Esophagus squamous epithelium (tissue), 5 donors: Measurements from ENCODE around the gene MCU. TPM values are rescaled to one million over a fixed set of nuclear protein-coding genes. Genes with fewer than 3 reads are reported as not detected.

Experiments
- DNase-seq: peaks from one replicate; lab custom pipeline; 2025; lab: John Stamatoyannopoulos, UW
- H3K27ac ChIP-seq, 4 donors: fragments of 200-600 bp; sonication (generic); one replicate each; pipeline ENCODE4 v1.5.1; 2016 to 2019; ENCODE audit warnings: mild to moderate bottlenecking in 1 of 4
- H3K27me3 ChIP-seq, 4 donors: fragments of 200-600 bp; sonication (generic); 1 replicate in 3 of 4; 2 replicates in 1 of 4; pipeline versions ENCODE4 v1.5.1 to v1.6.0; 2017 to 2021; ENCODE audit warnings: antibody characterized with exemption in 1 of 4
- H3K36me3 ChIP-seq, 3 donors: fragments of 200-600 bp; sonication (generic); one replicate each; pipeline ENCODE4 v1.5.1; 2016 to 2019
- H3K4me1 ChIP-seq, 3 donors: fragments of 200-600 bp; sonication (generic); one replicate each; pipeline ENCODE4 v1.5.1; 2017 to 2019
- H3K4me3 ChIP-seq, 4 donors: fragments of 200-600 bp; sonication (generic); 1 replicate in 3 of 4; 2 replicates in 1 of 4; pipeline ENCODE4 v1.5.1; 2016 to 2019; ENCODE audit warnings: mild to moderate bottlenecking in 2 of 4, moderate library complexity in 1 of 4
- H3K9me3 ChIP-seq, 3 donors: fragments of 200-600 bp; sonication (generic); one replicate each; pipeline ENCODE4 v1.5.1; 2016 to 2019
- POLR2A ChIP-seq, 4 donors: fragments of 450-650 bp; IDR thresholded peaks; one replicate each; pipeline ENCODE4 v1.6.1; 2017; ENCODE audit warnings: antibody characterized with exemption in 4 of 4, mild to moderate bottlenecking in 4 of 4, moderate library complexity in 3 of 4
- WGBS, 2 donors: methylation state at CpG; one replicate each; pipeline ENCODE4 v1.1.5; 2018; 5-methylcytosine and 5-hydroxymethylcytosine counted together
- intact Hi-C: fragments of 100-400 bp; cut with DNase I; formaldehyde crosslinking; loops from one replicate; pipeline ENCODE4 v1.15.0; 2022
- total RNA-seq, 4 donors: library from RNA; depleted of rRNA; stranded (reverse); fragments of >200 nt; gene quantifications; one replicate each; pipeline ENCODE4 v1.1.0, GENCODE V29; 2016
- TF ChIP-seq, protein P1 (sequence below), 6 experiments: fragments of 450-650 bp in 4 of 6; fragments of 200-600 bp in 2 of 6; sonication (generic) in 2 of 6; IDR thresholded peaks; one replicate each; pipeline ENCODE4 v1.5.1; 2016 to 2019; ENCODE audit warnings: antibody characterized with exemption in 6 of 6, mild to moderate bottlenecking in 4 of 6, moderate library complexity in 4 of 6
- donor health status: DM: yes; HTN: yes; CAD: no.

MCU gene
- total RNA-seq, 4 donors from 2014 or later: 19.9 to 30.0 (median 23.4) TPM

- WGBS, 2 donors: 48 to 50% methylated on average over 1 of the region's 1 CpG
- Histone ChIP-seq H3K27ac (no peak overlapping the region), H3K4me1 (peaks cover 0 to 18% (median 7%) of the 10 kb centered on the region in 3 donors), H3K36me3 (no peaks in the 10 kb centered on the region), H3K4me3 (no peak overlapping the region), H3K27me3 (no peaks in the 10 kb centered on the region), H3K9me3 (no peaks in the 10 kb centered on the region)
- no peak for TF ChIP-seq POLR2A (IDR thresholded peaks at IDR 0.05)
- TF ChIP-seq, protein P1, sequence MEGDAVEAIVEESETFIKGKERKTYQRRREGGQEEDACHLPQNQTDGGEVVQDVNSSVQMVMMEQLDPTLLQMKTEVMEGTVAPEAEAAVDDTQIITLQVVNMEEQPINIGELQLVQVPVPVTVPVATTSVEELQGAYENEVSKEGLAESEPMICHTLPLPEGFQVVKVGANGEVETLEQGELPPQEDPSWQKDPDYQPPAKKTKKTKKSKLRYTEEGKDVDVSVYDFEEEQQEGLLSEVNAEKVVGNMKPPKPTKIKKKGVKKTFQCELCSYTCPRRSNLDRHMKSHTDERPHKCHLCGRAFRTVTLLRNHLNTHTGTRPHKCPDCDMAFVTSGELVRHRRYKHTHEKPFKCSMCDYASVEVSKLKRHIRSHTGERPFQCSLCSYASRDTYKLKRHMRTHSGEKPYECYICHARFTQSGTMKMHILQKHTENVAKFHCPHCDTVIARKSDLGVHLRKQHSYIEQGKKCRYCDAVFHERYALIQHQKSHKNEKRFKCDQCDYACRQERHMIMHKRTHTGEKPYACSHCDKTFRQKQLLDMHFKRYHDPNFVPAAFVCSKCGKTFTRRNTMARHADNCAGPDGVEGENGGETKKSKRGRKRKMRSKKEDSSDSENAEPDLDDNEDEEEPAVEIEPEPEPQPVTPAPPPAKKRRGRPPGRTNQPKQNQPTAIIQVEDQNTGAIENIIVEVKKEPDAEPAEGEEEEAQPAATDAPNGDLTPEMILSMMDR (IDR thresholded peaks at IDR 0.05): no peak
- intact Hi-C loops: no loop called here
- no peak for DNase-seq
Observed at GRCh38 chr10:72809006-72809405, 117.1 kb downstream of the MCU start.

DNA sequence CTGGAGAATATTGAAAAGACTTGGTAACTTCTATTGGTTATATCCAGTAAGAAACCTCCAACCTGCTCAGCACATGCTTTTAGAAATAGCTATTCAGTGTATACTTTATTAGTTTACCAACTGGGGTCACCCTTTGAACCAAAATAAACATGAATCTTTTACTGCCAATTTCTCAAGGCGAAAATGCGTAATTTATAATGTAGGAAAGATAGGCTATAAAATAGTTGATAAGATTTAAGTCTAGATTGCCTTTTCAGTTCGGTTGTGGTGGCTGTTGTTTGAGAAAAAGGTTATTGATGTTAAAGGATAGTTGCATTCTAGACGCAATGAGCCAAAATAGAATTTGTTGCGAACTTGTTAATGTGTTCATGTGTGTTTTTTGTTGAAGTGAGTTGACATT is 119.0 kb downstream of the MCU start:
- no peaks in the 10 kb centered on the region for H3K9me3 ChIP-seq
- DNase-seq: no peak
- no peaks in the 10 kb centered on the region for H3K27me3 ChIP-seq
- intact Hi-C loops: no loop called here
- H3K27ac ChIP-seq: no peak overlapping the region
- no peaks in the 10 kb centered on the region for H3K36me3 ChIP-seq
- no peak for TF ChIP-seq POLR2A (IDR thresholded peaks at IDR 0.05)
- TF ChIP-seq, protein P1 (IDR thresholded peaks at IDR 0.05): no peak
- 74 to 79% methylated on average over 5 of the region's 5 CpGs for WGBS, 2 donors
- no peak overlapping the region for H3K4me3 ChIP-seq
- peaks cover 0 to 24% (median 7%) of the 10 kb centered on the region in 3 donors for H3K4me1 ChIP-seq

GRCh38 chr10:72812415-72812752 is 120.4 kb downstream of the MCU start:
- Histone ChIP-seq H3K9me3 (no peaks in the 10 kb centered on the region), H3K4me1 (peaks cover 0 to 24% (median 7%) of the 10 kb centered on the region in 3 donors), H3K36me3 (no peaks in the 10 kb centered on the region), H3K4me3 (no peak overlapping the region), H3K27me3 (no peaks in the 10 kb centered on the region), H3K27ac (no peak overlapping the region)
- no peak for DNase-seq
- WGBS, 2 donors: 100% methylated on average over 1 of the region's 1 CpG
- intact Hi-C loops: no loop called here
- no peak for TF ChIP-seq POLR2A (IDR thresholded peaks at IDR 0.05)

- WGBS, 2 donors: 41 to 48% methylated on average over 4 of the region's 4 CpGs
- TF ChIP-seq POLR2A (IDR thresholded peaks at IDR 0.05): no peak
- TF ChIP-seq, protein P1 (IDR thresholded peaks at IDR 0.05): no peak
- intact Hi-C loops: no loop called here
- peaks cover 0 to 24% (median 7%) of the 10 kb centered on the region in 3 donors for H3K4me1 ChIP-seq
- no peak for DNase-seq
- H3K36me3 ChIP-seq: no peaks in the 10 kb centered on the region
- H3K4me3 ChIP-seq: no peak overlapping the region
- H3K9me3 ChIP-seq: no peaks in the 10 kb centered on the region
- H3K27me3 ChIP-seq: no peaks in the 10 kb centered on the region
- H3K27ac ChIP-seq: no peak overlapping the region
Observed at GRCh38 chr10:72812753-72813430, 120.9 kb downstream of the MCU start.

DNA sequence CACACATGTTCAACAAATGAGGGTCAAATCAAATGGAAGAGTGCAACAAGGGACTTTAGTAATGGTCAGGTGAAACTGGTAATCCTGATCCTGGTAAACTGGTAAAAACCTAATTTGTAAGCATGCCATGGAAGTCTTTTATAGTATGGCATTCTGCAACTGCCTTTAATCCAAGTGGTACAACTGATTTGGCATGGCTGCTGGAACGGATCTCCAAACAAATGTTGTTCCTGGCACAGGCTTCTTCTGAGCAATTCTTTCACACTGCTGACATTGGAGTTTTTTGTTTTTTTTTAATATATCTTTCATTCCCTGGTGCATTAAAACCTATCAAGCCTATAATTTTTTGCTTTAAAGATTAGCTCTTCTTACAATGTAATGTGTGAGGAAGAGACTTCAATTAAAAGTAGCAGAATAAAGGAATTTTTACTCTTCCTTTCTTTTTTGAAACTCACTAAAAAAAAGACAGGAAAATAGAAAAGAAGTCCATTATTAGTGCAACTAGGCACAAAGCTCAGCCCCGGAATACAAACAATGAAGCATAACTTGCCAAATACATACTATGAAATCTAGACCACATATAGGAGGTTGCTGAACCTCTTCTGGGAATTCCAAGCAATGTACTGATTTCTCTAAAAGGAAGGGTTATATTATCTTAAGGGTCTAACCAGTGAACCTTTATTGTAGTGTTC is 122.3 kb downstream of the MCU start:
- Histone ChIP-seq H3K27ac (no peak overlapping the region), H3K9me3 (no peaks in the 10 kb centered on the region), H3K36me3 (no peaks in the 10 kb centered on the region), H3K4me1 (peaks cover 0 to 36% (median 7%) of the 10 kb centered on the region in 3 donors), H3K27me3 (no peaks in the 10 kb centered on the region), H3K4me3 (no peak overlapping the region)
- TF ChIP-seq, protein P1 (IDR thresholded peaks at IDR 0.05): no peak
- no peak for TF ChIP-seq POLR2A (IDR thresholded peaks at IDR 0.05)
- DNase-seq: no peak
- intact Hi-C loops: no loop called here
- 19 to 25% methylated on average over 2 of the region's 2 CpGs for WGBS, 2 donors
